ENCODE measurements around the gene DENND2D.

- no peak for TF ChIP-seq CTCF (IDR thresholded peaks at IDR 0.05; ENCODE audit: extremely low read depth in 1 of 2, insufficient read depth in 1 of 2, low read depth in 1 of 2, low read length in 2 of 2)
- no peak for TF ChIP-seq POLR2A (IDR thresholded peaks at IDR 0.05; ENCODE audit: low read depth, low read length)
- TF ChIP-seq EZH2 (IDR thresholded peaks at IDR 0.05; ENCODE audit: borderline replicate concordance, low read depth, low read length, severe bottlenecking): no peak
- no peak for TF ChIP-seq MYC (IDR thresholded peaks at IDR 0.05; ENCODE audit: low read depth, low read length)
- TF ChIP-seq POLR2AphosphoS5 (IDR thresholded peaks at IDR 0.05; ENCODE audit: insufficient read depth, low read depth, low read length): no peak
- TF ChIP-seq GATA2 (IDR thresholded peaks at IDR 0.05; ENCODE audit: insufficient read depth, insufficient read length, low read depth, low read length): no peak
- no peak for TF ChIP-seq JUN (IDR thresholded peaks at IDR 0.05; ENCODE audit: borderline replicate concordance, insufficient read depth, insufficient read length, low read depth)
Measured at GRCh38 chr1:111200802-111201161, 336 bp upstream of the DENND2D start.

All from endothelial cell of umbilical vein (primary cell).